Activated T-cell treated with anti-CD3 and anti-CD28 coated beads for 24 hours (primary cell): Measurements from ENCODE around the gene DUSP22.
"Not testable (repeated sequence)": the region's sequence is repeated elsewhere in the genome, so short reads cannot be mapped to it uniquely, and the experiment has no call there.

Experiments
- DNase-seq: peaks from one replicate; pipeline ENCODE4 v3.0.0-alpha.2; 2020; ENCODE audit warnings: low read depth

DUSP22 gene, protein sequence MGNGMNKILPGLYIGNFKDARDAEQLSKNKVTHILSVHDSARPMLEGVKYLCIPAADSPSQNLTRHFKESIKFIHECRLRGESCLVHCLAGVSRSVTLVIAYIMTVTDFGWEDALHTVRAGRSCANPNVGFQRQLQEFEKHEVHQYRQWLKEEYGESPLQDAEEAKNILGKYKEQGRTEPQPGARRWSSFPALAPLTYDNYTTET

DNA sequence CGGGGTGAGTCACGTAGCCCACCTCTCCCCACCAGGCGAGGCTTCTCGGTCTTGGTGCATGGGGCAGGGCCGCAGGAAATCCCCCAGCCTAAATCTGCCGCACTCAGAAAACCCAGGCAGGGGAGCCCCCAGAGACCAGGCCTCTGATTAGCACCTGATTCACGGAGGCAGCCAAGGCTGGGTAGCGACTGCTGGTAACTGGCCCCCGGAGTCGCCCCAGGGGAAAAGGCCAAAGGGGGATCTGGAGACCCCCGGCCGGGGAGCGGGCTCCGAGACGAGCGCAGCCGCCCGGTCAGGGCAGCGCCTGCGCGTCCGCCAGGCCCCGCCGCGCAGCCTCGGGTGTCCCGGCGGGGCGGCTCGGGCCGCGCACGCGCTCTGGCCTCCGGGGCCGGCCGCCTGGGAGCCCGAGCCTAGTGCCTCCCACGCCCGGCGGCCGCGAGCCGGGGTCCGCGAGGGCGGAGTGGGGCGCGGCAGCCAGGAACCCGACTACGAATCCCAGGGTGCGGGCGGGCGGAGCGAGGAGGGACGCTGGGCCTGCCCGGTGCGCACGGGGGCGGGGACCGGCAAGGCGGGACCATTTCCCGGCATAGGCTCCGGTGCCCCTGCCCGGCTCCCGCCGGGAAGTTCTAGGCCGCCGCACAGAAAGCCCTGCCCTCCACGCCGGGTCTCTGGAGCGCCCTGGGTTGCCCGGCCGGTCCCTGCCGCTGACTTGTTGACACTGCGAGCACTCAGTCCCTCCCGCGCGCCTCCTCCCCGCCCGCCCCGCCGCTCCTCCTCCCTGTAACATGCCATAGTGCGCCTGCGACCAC is at the start of gene DUSP22:
Gene DUSP22 (plus strand): TSS at position 791 of the 809 bp plus-strand sequence. CDS start 53 bp downstream, outside the sequence.
- DNase-seq, result peak; percentile 72

DNA sequence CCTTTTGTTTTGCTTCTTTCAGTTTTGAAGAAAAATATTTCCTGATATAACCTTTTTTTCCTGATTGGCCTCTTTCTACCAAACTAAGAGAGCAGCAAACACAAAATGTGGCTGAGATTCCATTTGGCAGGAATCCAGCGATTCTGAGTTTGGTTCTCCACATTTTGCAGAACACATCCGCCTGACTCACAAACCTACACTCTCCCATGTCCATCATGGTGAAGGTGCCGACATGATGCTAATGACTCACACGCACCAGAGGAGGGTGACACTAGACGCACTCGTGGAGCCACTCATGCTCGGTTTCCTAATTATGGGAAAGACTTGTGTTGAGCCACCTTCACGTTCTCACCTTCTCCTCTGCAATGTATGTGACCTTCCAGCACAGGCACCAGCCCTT is 45.9 kb upstream of the DUSP22 start:
- no peak for DNase-seq

DNA sequence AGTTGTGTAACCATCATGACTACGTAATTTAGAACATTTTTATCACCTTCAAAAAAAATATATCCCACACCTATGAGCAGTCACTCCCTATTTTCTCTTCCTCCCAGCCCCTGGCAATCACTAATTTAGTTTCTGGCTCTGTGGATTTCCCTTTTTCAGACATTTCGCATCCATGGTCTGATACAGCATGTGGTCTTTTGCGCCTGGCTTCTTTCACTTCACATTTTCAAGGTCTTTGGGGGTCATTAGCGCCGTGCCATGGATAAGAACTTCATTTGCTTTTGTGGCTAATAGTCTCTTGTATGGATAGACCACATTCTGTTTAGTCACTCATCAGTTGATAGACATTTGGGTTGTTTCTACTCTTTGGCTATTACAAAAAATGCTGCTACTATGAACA is 44.9 kb upstream of the DUSP22 start:
- no peak for DNase-seq

DNA sequence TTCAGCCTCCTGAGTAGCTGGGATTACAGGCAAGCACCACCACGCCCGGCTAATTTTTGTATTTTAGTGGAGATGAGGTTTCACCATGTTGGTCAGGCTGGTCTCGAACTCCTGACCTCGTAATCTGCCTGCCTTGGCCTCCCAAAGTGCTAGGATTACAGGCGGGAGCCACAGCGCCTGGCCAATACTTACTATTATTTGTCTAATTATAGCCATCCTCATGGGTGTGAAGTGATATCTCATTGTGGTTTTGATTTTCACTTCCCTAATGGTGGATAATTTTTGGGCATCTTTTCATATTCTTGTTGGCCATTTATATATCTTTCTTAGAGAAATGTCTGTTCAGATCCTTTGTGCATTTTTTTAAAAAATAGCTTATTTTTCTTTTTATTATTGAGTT is 44.2 kb upstream of the DUSP22 start:
- DNase-seq, result not testable (repeated sequence)

DNA sequence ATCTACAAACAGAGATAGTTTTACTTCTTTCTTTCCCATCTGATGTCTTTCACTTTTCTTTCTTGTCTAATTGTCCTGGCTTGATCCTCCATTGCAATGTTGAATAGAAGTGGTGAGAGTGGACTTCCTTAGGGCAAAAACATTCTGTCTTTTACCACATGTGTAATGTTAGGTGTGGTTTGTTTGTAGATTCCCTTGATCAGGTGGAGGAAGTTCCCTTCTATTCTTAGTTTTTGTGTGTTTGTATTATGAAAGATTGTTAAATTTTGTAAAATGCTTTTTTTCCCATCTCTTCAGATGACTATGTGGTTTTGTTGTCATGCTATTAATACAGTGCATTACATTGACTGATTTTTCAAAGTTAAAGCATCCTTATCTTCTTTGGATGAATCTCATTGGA is 41.6 kb upstream of the DUSP22 start:
- DNase-seq, result no peak

DNA sequence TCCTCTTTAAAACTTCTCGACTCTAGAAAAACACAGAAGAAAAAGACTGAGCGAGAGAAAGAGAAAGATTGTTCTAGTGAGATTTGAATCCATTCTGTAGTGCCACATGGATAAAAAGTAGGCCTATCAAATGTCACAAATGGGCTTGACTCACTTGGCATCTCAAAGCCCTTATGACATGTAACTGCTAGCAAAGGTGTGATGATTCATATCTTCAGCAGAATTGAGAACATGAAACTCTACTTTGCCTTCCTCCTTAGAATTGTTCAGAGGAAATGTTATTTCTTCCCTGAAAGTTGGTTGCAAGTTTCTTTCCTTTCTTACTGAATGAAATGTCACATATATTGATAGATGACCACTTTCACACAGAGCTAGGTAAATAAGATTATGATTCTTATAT is 40.4 kb upstream of the DUSP22 start:
- no peak for DNase-seq

DNA sequence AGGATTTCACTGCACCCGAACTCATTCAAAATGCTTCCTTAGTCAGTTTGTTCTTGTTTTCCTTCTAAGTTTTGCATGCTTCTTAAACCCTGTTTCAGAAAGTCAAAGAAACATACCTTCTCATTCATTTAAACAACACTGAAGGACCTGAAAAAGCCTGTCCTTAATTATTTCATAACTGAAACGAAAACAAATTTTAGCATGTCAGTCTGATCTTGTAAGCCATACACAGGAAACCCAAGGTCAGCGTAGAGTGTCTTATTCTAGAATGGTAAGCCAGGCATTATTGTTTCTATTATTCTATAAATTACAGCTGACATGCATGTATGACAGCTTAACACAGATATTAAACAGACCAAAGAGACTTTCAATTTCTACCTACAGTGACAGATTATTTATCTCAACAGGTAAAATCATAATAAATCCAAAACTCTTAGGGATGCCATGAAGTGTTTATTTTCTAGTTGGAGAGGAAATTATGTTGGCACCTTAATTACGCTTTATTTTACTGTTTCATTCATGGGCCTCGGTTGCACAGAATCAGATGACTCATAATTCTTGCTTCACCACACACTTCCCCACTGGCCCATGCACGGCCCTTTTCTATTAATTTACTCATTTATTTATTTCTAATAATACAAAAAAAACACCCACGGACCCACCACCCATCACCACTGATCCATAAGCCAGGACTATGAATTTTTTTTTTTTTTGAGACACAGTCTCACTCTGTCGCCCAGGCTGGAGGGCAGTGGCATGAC is 39.3 kb upstream of the DUSP22 start:
- DNase-seq, result no peak

DNA sequence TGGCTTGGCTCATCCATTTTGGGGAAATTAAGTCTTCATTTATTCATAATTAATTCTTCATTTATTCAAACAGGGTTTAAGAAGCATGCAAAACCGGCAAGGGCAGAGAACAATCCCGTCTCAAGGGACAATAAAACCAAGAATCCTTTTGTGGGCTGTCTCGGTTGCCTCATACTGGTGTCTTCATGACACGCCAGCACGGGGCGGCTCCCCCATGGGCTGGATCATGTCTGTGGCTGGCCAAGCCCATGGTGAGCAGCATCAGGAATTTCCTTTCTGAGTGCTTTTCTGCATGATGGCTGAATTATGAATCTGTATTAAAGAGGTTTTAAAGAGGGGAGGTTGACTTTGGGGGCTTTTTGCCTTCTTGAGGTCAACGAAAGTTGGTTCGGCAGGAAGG is 38.3 kb upstream of the DUSP22 start:
- no peak for DNase-seq

DNA sequence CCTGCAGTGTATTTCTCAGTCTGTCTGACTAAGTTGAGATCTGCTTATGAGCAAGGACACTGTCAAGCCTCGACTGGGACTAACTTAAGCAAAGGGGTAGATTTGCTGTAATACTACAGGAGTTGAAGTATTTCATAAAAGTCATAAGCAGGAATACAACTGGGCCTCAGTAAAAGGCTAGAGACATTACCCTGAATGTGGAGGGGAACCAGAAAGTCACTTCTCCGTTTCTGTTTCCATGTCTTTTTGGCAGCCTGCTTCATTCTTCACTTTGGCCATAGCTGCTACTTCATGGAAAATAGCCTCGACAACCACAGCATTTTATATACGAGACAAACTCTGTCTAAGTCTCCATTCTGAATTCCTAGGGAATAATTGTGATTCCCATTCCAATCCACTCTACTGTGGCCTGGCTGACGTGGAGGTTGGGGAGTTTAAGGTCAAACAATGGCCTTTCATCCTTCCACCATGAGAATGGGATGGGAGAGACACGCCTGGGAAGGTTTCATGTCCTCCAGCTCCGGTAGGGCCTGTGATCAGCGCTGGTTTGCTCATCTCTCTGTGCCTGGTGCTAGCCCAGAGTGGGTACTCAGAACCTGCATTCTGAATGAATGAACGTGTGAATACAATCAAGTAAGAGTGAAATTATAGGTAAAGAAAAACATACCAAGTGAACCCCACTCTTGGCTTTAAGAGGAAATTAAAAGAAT is 37.1 kb upstream of the DUSP22 start:
- no peak for DNase-seq

DNA sequence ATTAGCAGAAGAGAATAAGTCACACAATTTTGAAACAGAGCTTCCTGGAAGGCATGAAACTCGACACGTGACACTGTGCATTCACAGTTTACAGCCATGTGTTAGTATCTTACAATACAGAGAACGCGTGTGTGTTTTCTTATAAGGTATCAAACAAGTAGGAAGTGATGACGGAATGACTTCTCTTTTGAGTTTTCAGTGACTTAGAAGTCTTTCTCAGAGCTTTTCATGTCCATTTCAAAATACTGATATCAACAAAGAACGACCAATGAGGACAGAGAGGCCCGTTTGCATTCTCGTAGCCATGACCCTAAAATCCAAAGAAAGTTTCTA is 36.6 kb upstream of the DUSP22 start:
- DNase-seq, result no peak

DNA sequence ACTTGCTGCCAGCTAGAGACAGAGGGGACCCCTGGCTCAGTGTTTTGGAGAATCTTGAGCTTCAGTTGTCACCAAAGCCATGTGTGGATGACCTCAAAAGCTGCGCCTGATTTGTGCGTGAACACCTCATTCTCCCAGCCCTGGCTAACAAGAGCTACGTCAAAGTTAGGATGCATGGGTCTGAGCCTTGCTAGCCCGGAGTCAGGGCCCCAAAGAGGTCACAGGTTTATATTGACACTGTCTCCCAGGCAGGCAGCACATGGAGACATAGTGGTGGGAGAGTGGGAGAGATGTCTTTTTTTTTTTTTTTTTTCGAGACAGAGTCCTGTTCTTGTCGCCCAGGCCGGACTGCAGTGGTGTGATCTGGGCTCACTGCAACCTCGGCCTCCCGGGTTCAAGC is 36.1 kb upstream of the DUSP22 start:
- DNase-seq, result no peak

DNA sequence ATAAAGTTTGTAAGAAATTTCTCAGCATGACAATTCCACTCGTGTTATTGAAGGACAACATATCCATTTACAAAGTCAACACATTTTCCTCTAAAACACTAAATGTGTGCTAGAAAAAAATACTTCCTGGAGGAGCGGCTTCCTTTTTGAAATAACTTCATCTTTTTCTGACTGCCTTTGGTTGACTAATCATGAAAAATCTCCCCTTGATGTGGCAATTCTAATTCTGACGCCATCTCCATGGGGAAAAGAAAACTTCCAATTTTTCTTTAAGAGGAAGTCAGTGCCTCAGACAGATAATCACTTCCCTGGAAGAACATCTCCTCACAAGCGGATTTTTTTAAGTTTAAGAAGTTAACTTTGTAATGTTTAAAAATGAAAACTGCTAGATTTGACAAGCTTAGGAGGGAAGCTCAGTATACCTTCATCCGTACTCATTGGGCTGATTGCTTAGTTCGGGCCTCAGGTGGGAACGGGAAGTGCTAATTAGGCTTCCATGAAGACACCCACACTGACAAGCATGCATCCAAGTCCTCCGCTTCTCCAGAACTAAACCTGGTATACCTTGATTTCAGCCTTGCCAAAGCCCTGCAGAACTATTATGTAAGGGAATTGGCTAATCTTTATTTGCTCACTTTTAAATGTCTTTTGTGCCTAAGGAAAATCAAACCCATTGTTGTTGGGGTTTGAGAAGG is 35.1 kb upstream of the DUSP22 start:
- no peak for DNase-seq

DNA sequence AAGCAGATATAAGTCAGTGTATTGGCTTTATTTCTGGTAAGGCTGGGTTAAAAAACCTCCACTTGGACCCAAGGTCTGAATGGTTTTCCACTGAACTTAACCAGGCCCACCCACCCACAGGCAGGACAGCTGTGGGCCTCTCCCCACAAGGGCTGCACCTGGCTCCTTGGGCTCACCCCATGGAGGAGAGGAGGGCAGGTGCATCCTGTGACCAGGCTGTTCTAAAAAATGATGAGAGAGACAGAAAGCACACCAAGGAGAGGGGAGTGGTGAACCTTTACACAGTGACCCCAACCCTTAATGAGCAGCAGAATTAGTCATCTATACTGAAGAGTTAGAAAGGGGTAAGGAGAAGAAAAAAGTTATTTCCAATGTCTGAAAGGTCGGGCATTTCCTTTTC is 34.5 kb upstream of the DUSP22 start:
- DNase-seq, result no peak

DNA sequence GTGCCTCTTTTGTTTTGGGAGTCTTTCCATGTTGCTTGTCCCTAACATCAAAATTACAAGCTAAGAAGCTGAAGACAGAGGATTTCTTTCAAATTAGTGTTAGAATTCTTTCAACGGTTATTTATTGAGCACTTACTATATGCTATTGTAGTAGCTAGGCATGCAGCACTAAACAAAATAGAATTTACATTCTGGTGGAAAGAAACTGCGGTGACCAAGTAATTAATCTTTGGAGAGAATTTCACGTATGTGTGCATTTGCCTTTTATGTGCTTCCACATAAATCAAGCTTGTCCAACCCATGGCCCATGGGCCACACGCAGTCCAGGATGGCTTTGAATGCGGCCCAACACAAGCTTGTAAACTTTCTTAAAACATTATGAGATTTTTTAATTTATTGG is 33.0 kb upstream of the DUSP22 start:
- DNase-seq, result no peak

DNA sequence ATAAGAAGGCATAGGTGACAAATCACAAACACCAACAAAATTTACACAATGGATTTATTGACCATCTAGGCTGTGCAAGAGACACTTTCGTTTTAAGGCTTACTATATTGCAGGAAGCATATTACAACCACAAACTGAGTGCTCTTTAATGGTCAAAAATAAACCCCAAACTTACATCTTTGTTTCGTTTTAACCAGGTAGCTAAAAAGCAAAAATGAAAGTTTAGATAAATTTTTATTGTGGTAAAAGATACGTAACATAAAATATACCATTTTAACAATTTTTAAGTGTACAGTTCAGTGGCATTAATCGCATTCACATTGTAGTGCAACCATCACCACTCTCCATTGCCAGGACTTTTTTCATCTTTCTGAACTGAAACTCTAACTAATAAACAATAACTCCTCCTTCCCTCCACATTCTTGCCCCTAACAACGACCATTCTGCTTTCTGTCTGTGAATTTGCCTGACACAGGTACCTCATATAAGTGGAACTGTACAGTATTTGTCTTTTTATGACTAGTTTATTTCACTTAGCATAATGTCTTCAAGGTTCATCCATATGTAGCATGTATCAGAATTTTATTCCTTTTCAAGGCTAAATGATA is 32.3 kb upstream of the DUSP22 start:
- no peak for DNase-seq

DNA sequence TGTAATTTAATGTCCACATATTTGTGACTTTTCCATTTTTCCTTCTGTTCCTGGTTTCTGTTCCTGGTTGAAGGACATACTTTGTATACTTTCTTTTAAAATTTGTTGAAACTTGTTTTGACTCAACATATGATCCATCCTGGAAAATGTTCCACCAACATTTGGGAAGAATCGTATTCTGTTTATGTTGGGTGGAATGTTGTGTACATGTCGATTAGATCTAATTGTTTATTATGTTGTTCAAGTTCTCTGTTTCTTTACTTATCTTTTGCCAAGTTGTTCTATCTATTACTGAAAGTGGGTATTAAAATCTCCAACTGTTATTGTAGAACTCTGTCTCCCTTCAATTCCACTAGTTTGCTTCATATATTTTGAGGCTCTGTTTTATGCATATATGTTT is 27.7 kb upstream of the DUSP22 start:
- no peak for DNase-seq

DNA sequence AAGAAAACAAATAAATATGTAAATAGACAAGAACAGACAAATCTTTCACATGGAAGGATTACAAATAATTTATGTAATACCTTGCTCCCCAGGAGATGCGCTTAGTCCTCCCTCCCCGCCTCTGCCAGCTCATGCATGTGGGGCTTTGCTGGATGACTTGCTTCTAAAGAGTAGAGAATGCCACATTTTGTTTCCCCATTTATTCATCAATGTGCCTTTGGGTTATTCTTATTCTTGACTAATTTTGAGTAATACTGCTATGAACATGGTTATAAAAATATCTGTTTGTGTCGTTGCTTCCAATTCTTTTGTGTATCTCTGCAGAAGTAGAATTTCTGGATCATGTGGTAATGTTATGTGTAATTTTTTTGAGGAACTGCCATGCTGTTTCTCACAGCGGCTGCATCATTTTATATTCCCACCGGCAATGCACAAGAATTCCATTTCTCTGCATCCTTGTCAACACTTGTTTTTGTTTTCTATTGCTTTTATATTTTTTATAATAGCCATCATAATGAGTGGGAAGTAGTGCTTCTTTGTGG is 23.8 kb upstream of the DUSP22 start:
- no peak for DNase-seq

DNA sequence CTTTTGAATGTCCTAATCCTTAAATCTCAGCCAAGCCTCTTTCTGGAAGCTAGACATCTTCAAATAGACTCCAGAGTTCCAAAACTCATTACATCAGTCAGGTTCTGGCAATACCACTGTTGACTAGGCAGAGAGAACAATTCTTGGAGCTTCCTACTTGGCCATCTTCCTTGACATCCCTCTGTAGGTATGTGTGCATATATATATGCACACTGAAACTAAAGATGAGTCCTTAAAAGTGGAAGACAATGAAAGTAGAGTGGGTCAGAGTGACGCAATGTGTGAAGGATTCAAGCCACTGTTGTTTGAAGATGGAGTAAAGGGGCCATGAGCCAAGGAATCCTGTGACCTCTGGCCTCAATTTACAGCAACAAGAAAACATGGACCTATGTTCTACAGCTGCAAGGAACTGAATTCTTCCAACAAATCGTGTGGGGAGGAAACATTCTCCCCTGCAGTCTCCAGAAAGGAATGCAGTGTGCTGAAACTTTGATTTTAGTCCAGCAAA is 18.7 kb upstream of the DUSP22 start:
- no peak for DNase-seq

DNA sequence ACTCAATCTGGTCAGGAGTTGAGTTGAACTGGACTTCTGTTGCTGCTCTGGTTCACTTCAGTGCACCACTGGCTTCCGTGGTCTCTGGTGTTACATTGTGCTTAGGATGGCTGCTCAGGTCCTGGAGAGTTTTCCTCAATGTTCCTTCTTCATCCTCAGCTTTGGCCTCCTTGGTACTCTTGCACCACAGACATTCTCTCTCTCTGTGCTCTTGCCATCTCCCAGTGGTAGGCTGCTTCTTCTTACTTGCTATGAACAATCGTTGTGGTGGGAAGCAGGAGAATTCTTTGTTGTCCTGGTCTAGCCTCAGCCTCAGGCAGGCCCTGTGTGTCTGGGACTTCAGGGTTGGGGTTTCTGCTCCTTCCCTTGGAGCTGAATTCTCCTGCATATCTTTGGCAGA is 14.5 kb upstream of the DUSP22 start:
- no peak for DNase-seq

DNA sequence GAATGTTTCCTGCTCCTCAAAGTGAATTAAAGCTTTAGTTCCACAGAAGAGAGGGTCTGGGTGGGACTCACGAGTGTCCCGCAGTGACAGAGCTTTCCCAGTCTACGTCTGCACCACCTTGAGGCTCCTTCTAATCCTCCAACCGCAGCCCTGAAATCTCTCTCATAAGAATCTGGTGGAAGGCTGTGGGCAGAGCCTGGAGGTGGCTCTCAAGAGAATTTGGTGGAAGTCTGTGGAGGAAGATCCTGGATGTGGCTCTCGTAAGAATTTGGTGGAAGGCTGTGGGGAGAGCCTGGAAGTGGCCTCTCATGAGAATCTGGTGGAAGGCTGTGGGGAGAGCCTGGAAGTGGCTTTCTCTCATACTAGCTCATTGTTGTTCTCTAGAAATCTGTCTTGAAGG is 13.8 kb upstream of the DUSP22 start:
- no peak for DNase-seq
